ENCODE measurements around the gene HPDL. TPM values are rescaled to one million over a fixed set of nuclear protein-coding genes. Genes with fewer than 3 reads are reported as not detected.
A peak's percentile ranks its signal among the peaks of the same experiment; 100 is the strongest.

HPDL gene
- total and polyA plus RNA-seq, 2 experiments from 2014 or later: 3.9 to 5.1 TPM

DNA sequence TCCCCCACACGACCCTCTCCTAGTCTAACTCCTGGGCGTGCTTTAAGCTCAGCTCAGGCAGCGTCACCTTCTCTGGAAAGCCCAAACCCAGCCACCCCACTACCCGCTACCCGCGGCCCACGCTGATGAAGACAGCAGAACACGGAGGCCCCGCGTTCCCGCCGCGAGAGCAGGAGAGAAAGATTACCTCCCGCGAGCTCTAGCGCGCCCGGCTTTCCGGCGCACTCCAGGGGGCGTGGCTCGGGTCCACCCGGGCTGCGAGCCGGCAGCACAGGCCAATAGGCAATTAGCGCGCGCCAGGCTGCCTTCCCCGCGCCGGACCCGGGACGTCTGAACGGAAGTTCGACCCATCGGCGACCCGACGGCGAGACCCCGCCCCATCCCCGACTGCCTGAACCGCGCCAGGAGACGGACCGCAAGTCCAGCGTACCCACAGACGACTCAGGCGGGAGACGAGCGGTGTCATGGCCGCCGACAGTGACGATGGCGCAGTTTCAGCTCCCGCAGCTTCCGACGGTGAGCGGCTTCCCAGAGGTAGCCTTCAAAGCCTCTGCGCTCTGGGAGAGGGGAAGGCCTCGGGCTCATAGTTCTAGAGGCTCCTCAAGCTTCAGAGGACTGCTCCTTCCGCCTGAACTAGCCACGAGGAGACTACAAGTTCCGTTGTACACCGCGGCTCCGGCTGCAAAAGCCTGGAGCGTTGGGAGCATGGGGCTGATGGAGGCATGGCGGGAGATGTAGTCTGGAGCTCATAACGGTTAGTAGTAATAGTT lies 13.3 kb downstream of the HPDL start, which contains the start of the genes MUTYH and TOE1:
MUTYH (minus strand) TSS at position 652 of the 770 bp plus-strand sequence. CDS start 5,935 bp downstream, outside the sequence.
TOE1 (plus strand) TSS at position 382 of the 770 bp plus-strand sequence; CDS start at position 465, 83 bp downstream.
- no peaks in the 10 kb centered on the region for H3K36me3 ChIP-seq (replicated peaks; ENCODE audit: insufficient read depth, low read depth)
- peak within 1 kb of the TSS; percentile 79 for H2AFZ ChIP-seq
- peak within 1 kb of the TSS; percentile 63 for H3K4me3 ChIP-seq
- DNase-seq (ENCODE audit: low spot score): peak; percentile 96
- no peaks in the 10 kb centered on the region for H3K9me3 ChIP-seq (ENCODE audit: low read depth)
- H3K27ac ChIP-seq: peak within 1 kb of the TSS; percentile 97
- peak within 1 kb of the TSS; percentile 89 for H3K4me2 ChIP-seq
- peaks cover 32% of the 10 kb centered on the region for H3K4me1 ChIP-seq (ENCODE audit: insufficient read depth)
- no peaks in the 10 kb centered on the region for H3K9me2 ChIP-seq (replicated peaks; ENCODE audit: insufficient read depth)
- peaks cover 41% of the 10 kb centered on the region for H3K79me2 ChIP-seq
- H4K20me1 ChIP-seq (ENCODE audit: insufficient read depth, poor library complexity, severe bottlenecking): no peaks in the 10 kb centered on the region
- WGBS (ENCODE audit: low lambda C conversion rate, missing lambda C conversion rate): 1% methylated on average over 70 of the region's 70 CpGs
- no peaks in the 10 kb centered on the region for H3K27me3 ChIP-seq
- no peak for TF ChIP-seq CTCF (IDR thresholded peaks at IDR 0.05; ENCODE audit: poor library complexity)
- no peak for TF ChIP-seq EZH2phosphoT487 (IDR thresholded peaks at IDR 0.05; ENCODE audit: low read depth, severe bottlenecking, unreplicated experiment)
- TF ChIP-seq EZH2 (IDR thresholded peaks at IDR 0.05; ENCODE audit: borderline replicate concordance): no peak

- H3K9me2 ChIP-seq (replicated peaks; ENCODE audit: insufficient read depth): no peaks in the 10 kb centered on the region
- peak overlapping the region; percentile 97 for H3K27ac ChIP-seq
- TF ChIP-seq CTCF (IDR thresholded peaks at IDR 0.05; ENCODE audit: poor library complexity) (no peak), EZH2phosphoT487 (IDR thresholded peaks at IDR 0.05; ENCODE audit: low read depth, severe bottlenecking, unreplicated experiment) (no peak), EZH2 (IDR thresholded peaks at IDR 0.05; ENCODE audit: borderline replicate concordance) (no peak)
- no peaks in the 10 kb centered on the region for H3K9me3 ChIP-seq (ENCODE audit: low read depth)
- no peak overlapping the region for H2AFZ ChIP-seq
- no peaks in the 10 kb centered on the region for H3K27me3 ChIP-seq
- WGBS (ENCODE audit: low lambda C conversion rate, missing lambda C conversion rate): 43% methylated on average over 6 of the region's 6 CpGs
- peak overlapping the region; percentile 89 for H3K4me2 ChIP-seq
- H3K4me1 ChIP-seq (ENCODE audit: insufficient read depth): peaks cover 25% of the 10 kb centered on the region
- H3K4me3 ChIP-seq: peak overlapping the region; percentile 63
- H3K79me2 ChIP-seq: peaks cover 40% of the 10 kb centered on the region
- H3K36me3 ChIP-seq (replicated peaks; ENCODE audit: insufficient read depth, low read depth): no peaks in the 10 kb centered on the region
- peak; percentile 25 for DNase-seq (ENCODE audit: low spot score)
- no peaks in the 10 kb centered on the region for H4K20me1 ChIP-seq (ENCODE audit: insufficient read depth, poor library complexity, severe bottlenecking)
Observed at GRCh38 chr1:45340816-45341466, 14.2 kb downstream of the HPDL start.

DNA sequence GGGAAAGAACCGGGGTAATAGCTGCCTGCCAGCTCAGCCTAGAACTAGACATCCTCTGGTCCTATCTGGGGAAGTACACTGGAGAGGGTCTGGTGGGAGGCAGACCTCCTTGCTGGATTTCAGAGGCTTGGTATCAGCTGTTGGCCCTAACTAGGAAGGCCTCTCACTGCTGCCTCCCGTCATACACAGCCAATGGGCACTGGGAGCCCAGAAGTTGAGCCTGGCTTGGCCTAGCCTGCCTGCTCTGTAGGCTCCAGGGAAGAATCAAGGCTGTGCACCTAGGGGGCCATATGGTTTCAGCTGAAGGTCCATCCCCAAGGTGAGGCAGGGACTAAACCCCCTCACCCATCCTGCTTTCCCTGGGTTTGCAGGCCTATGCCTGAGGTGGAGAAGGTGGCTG lies 17.8 kb downstream of the HPDL start:
- no peak for DNase-seq (ENCODE audit: low spot score)
- Histone ChIP-seq H3K79me2 (peaks cover 27% of the 10 kb centered on the region), H2AFZ (no peak overlapping the region), H3K4me2 (no peak overlapping the region), H3K4me1 (ENCODE audit: insufficient read depth) (peaks cover 20% of the 10 kb centered on the region), H3K9me2 (replicated peaks; ENCODE audit: insufficient read depth) (no peaks in the 10 kb centered on the region), H3K9me3 (ENCODE audit: low read depth) (no peaks in the 10 kb centered on the region), H3K27ac (no peak overlapping the region), H3K4me3 (no peak overlapping the region), H3K27me3 (no peaks in the 10 kb centered on the region), H3K36me3 (replicated peaks; ENCODE audit: insufficient read depth, low read depth) (no peaks in the 10 kb centered on the region), H4K20me1 (ENCODE audit: insufficient read depth, poor library complexity, severe bottlenecking) (no peaks in the 10 kb centered on the region)
- no peak for TF ChIP-seq CTCF (IDR thresholded peaks at IDR 0.05; ENCODE audit: poor library complexity)
- TF ChIP-seq EZH2phosphoT487 (IDR thresholded peaks at IDR 0.05; ENCODE audit: low read depth, severe bottlenecking, unreplicated experiment): no peak
- no peak for TF ChIP-seq EZH2 (IDR thresholded peaks at IDR 0.05; ENCODE audit: borderline replicate concordance)
- WGBS (ENCODE audit: low lambda C conversion rate, missing lambda C conversion rate): 100% methylated on average over 2 of the region's 2 CpGs

Data from hepatocyte (in vitro differentiated cells).